ENCODE data around the gene CILP.
"Not testable (repeated sequence)": the region's sequence is repeated elsewhere in the genome, so short reads cannot be mapped to it uniquely, and the experiment has no call there.

Gene CILP

DNA sequence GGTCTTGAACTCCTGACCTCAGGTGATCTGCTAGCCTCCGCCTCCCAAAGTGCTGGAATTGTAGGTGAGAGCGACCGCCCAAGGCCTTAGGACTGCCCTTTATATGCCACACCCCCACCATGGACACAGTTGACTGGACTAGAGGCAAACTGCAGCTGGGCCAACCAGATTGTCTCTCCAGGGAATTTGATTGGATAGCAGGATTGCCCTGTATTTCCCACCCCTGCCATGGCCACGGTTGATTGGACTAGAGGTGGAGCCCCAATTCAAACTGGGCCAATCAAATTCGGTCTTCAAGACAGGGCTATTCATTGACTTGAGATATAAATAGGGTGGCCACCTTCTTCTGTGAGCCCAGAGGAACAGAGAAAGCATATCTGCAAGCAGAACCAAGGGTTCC is 19.3 kb downstream of the CILP start:
- DNase-seq (ENCODE audit: low spot score), result no peak

- peak; percentile 31 for DNase-seq (ENCODE audit: low spot score)
Measured at GRCh38 chr15:65189102-65189740, 22.1 kb downstream of the CILP start.

DNA sequence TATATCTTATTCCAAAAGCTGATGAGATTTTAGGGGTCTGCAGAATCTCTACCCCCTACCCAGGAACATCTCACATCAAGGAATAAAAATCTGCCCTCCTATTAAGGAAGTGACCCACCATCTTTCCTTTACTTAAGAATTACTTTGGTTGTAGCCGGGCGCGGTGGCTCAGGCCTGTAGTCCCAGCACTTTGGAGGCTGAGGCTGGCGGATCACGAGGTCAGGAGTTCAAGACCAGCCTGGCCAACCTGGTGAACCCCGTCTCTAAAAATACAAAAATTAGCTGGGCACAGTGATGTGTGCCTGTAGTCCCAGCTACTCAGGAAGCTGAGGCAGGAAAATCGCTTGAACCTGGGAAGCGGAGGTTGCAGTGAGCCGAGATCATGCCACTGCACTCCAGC is 22.8 kb downstream of the CILP start:
- DNase-seq (ENCODE audit: low spot score), result not testable (repeated sequence)

DNA sequence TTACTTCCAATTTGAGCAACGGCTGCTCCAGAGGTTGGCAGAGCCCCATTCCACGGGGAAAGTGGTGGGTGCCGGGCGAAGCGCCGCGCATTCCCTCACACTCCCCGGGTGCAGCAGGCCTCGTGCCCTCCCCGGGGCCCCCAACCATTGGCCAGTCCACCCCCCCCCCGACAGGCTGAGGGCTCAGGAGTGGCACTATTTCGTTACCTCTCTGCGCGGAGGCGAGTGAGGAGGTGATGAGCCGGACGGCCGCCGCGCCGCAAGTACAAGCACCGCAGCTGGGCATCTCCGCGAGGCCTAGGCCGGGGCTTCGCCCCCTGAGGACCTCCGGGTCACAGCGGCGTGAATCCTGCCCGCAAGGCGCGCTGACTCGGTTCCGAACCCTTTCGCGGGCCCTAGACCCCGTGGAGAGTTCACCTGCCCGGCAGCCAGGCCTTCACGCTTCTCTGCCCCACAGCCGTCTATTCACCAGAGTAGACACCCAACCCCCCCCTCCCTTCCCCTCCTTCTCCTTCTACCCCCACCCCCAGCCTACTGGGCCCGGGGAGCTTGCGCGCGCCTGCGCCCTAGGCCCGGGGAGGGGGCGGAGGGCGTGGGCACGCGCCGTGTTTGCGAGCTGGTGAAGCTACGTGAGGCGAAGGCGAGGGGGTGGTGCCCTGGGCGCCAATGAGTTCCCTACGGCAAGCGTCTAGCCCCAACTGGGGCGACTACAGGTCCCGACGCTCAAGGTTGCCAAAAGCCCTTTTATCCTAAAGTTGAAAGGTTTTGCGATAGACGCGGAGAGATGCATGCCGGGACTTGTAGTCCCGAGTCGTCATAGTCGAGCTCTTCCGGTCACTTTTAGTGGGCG is 26.2 kb downstream of the CILP start, which contains the start of gene CLPX:
CLPX (minus strand) TSS at position 475 of the 850 bp plus-strand sequence; CDS start at position 286, 189 bp downstream.
- DNase-seq (ENCODE audit: low spot score), result peak; percentile 95

DNA sequence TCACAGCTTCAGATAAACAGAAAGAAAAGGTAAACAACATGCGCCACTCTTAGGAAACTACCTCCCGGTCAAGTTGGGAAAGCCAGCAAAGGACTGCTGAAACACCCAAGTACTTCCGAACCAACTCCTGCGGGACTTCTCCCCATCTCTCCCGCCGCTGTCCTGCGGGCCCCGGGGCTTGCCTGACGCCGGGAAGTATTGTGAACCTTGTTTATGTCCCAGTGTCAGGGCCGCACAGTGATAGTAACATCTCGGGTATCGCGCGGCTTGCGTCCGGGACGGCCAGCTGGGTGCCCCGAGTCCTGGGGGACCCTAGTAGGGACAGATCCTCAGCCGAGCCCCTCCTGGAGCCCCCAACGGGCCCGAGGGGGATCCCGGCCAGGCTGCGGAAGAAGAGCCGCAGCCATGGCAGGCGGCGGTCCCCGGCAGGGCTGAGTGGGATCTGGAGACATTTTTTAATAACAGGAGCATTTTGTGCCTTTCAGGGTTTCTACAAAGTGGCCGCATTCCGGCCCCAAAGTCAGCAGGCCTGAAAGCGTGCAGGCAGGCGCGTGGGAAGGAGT is 26.9 kb downstream of the CILP start:
- DNase-seq (ENCODE audit: low spot score), result no peak

DNA sequence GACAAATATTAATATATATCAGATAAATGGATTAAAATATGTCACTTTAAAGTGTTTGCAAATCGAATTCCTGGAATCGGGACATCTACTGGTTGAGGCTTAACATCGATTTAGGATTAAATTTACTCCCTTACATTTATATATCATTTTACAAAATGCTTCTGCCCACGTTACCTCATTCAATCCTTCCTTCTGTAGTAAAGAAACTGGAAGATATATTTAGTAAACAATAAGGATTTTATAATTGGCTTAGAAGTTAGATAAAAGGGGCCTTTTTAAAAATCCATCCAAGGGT is 27.5 kb downstream of the CILP start:
- no peak for DNase-seq (ENCODE audit: low spot score)

DNA sequence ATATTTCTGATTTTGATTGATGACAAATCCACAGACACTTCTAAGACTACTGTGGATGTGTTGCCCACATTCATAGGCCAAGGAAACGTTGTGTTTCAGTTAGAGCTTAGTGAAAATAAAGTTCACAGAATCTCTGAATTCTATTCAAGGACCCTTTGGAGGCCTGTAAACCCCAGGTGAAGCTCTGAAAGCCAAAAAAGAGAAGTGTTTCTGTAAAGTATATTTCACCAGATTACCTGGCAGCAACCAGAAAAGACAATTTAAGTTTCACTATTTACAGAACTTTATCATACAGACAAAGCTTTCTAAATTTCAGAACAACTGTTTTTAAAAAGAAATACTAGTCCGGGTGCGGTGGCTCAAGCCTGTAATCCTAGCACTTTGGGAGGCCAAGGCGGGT is 28.7 kb downstream of the CILP start:
- DNase-seq (ENCODE audit: low spot score), result no peak

DNA sequence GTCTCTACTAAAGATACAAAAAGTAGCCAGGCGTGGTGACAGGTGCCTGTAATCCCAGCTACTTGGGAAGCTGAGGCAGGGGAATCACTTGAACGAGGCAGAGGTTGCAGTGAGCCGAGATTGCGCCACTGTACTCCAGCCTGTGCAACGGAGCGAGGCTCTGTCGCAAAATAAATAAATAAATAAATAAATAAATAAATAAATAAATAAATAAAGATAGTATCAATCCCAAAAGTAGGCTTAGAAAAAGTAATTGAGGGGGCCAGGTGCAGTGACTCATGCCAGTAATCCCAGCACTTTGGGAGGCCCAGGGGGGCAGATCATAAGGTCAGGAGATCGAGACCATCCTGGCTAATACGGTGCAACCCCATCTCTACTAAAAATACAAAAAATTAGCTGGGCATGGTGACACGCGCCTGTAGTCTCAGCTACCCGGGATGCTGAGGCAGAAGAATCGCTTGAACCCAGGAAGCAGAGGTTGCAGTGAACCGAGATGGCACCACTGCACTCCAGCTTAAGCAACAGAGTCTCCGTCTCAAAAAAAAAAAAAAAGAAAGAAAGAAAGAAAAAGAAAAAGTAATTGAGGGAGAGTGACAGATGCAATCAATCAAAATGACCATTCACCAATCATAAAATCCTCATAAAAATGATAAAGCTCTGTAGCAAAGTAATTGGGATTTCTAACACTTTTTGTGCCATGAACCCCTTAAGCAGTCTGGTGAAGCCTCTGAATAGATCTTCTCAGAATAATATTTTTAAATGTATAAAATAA is 29.5 kb downstream of the CILP start:
- not testable (repeated sequence) for DNase-seq (ENCODE audit: low spot score)

GRCh38 chr15:65180167-65180566 is 31.1 kb downstream of the CILP start:
- DNase-seq (ENCODE audit: low spot score), result no peak

GRCh38 chr15:65177901-65178300 is 33.4 kb downstream of the CILP start:
- no peak for DNase-seq (ENCODE audit: low spot score)

DNA sequence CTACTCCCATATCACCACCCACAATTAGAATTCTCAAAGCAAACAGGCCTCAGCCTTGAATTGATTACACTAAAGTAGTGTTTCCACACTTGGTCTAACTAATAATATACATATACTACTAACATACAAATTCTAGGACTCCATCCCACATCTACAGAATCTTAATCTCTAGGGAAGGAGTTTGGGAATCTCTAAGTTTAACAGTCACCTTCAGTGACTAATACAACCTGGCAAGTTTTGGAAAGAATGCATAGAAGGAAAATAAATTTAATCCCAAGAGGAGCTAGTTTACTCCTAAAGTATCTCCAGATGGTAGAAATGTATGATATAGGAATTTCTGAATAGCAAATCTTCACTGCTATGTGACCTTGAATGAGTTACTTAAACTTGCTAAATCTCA is 35.2 kb downstream of the CILP start:
- DNase-seq (ENCODE audit: low spot score), result no peak

GRCh38 chr15:65175511-65175910 is 35.8 kb downstream of the CILP start:
- DNase-seq (ENCODE audit: low spot score), result no peak

DNA sequence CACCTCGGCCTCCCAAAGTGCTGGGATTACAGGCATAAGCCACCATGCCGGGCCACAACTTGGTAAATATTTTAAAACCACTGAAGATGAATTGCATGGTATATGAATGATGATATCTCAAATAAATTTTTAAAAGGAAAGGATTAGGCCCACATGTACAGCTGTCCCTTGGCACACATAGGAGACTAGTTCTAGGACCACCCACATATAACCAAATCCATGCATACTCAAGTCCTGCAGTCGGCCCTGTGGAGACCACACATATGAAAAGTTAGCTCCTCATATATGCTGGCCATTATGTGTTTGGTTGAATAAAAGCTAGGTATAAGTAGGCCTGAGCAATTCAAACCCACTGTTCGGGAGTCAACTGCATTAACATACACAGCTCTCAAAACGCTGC is 36.8 kb downstream of the CILP start:
- DNase-seq (ENCODE audit: low spot score), result no peak

DNA sequence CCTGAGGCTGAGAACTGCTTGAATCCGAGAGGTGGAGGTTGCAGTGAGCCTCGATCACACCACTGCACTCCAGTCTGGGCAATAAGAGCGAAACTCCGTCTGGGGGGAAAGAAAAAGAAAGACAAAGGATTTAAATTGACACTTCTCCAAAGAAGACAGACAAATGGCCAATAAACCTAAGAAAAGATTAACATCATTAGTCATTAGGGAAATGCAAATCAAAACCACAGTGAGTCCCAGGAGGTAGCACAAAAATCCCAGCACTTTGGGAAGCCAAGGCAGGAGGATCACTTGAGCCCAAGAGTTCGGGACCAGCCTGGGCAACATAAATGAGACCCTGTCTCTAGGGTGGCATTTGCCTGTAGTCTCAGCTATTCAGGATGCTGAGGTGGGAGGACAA is 38.7 kb downstream of the CILP start:
- DNase-seq (ENCODE audit: low spot score), result no peak

GRCh38 chr15:65171428-65171827 is 39.8 kb downstream of the CILP start:
- no peak for DNase-seq (ENCODE audit: low spot score)

- no peak for DNase-seq (ENCODE audit: low spot score)
Measured at GRCh38 chr15:65165875-65166274, 45.4 kb downstream of the CILP start.

DNA sequence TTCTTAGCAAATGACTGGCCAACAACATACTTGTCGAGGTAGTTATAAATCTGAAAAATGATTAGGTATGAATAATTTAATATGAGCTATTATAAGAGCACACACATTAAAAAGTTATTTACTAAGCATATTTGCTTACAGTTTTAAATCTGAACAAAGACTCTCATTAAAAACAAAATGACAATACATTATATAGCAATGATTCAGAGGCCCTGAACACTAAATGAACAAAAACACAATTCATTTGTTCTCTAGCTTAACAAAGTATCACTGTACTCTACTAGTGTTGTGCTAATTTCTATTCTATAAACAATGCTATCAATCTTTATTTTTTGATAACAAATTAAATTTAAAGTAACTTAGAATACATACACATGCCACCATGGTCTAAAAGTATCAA is 47.1 kb downstream of the CILP start:
- no peak for DNase-seq (ENCODE audit: low spot score)

DNA sequence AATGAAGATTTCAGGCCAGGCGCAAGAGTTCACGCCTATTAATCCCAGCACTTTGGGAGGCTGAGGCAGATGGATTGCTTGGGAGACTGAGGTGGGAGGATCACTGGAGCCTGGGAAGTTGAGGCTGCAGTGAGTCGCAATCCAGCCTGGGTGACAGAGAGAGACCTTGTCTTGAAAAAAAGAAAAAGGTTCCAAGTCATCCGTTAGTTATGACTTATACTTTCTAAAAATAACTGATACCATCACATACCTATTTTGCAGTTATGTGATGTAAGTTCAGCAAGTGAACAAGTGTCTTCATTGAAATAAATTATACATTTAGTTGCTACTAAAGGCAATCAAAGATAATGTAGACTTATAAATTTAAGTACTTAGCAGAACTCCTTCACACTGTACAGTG is 48.2 kb downstream of the CILP start:
- no peak for DNase-seq (ENCODE audit: low spot score)

- DNase-seq (ENCODE audit: low spot score), result no peak
Measured at GRCh38 chr15:65156692-65157091, 54.6 kb downstream of the CILP start.

GRCh38 chr15:65154720-65155119 is 56.6 kb downstream of the CILP start:
- DNase-seq (ENCODE audit: low spot score), result no peak

GRCh38 chr15:65147902-65148301 is 63.4 kb downstream of the CILP start:
- DNase-seq (ENCODE audit: low spot score), result no peak

DNA sequence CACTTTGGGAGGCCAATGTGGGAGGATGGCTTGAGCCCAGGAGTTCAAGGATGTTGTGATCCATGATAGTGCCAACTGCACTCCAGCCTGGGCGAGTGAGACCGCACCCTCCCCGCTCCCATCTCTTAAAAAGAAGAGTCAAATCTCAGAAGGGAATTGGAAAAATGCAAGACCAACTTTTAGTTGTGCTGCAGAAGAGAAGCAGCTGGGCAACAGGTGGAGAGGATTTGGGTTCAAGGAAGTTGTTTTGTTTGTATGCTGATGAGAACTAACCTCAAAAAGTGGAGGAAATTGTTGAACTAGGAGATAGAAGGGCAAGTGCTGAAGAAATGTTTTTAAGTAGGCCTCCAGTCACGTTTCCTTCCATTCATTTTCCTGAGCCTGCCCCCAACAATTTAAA is 64.8 kb downstream of the CILP start:
- no peak for DNase-seq (ENCODE audit: low spot score)
